OCI-LY3 (cell line): ENCODE results near the gene PLSCR1.
"Not testable (repeated sequence)": the region's sequence is repeated elsewhere in the genome, so short reads cannot be mapped to it uniquely, and the experiment has no call there.

Experiments used
- H2AFZ ChIP-seq: fragments of 200-600, 300-600 bp; shearing (Covaris generic); 2 replicates; pipeline ENCODE4 v1.6.0; 2014; ENCODE audit warnings: antibody characterized with exemption, low read depth, low read length
- H3K27ac ChIP-seq: fragments of 200-600, 300-600 bp; sonication (generic); 2 replicates; pipeline ENCODE4 v1.5.1; 2014; ENCODE audit warnings: mild to moderate bottlenecking, low read length, moderate library complexity, mixed read lengths
- H3K27me3 ChIP-seq: fragments of 200-600, 300-600 bp; sonication (generic); 2 replicates; pipeline ENCODE4 v1.6.1; 2014; ENCODE audit warnings: low read depth, low read length, mixed read lengths
- H3K36me3 ChIP-seq: fragments of 200-600, 300-600 bp; sonication (generic); replicated peaks from 2 replicates; pipeline ENCODE3; 2014; ENCODE audit warnings: low read depth, low read length, mixed read lengths
- H3K4me1 ChIP-seq: fragments of 300-600, 200-600 bp; sonication (generic); 2 replicates; pipeline ENCODE4 v1.6.1; 2014; ENCODE audit warnings: low read length, mixed read lengths
- H3K4me2 ChIP-seq: fragments of 200-600, 300-600 bp; sonication (generic); 2 replicates; pipeline ENCODE4 v1.6.1; 2014; ENCODE audit warnings: low read length, mixed read lengths
- H3K4me3 ChIP-seq: fragments of 300-600, 200-600 bp; sonication (generic); 2 replicates; pipeline ENCODE4 v1.5.1; 2014; ENCODE audit warnings: antibody characterized with exemption, mild to moderate bottlenecking, low read length, moderate library complexity
- H3K79me2 ChIP-seq: fragments of 300-600, 200-600 bp; shearing (Covaris generic); 2 replicates; pipeline ENCODE4 v1.6.1; 2014; ENCODE audit warnings: mild to moderate bottlenecking, low read length, mixed read lengths
- H3K9ac ChIP-seq: fragments of 300-600, 200-600 bp; shearing (Covaris generic); 2 replicates; pipeline ENCODE4 v1.6.0; 2014; ENCODE audit warnings: mild to moderate bottlenecking, low read length, moderate library complexity
- H3K9me3 ChIP-seq: fragments of 200-600, 300-600 bp; shearing (Covaris generic); 2 replicates; pipeline ENCODE4 v1.6.1; 2014; ENCODE audit warnings: low read length, mixed read lengths; ENCODE audit not compliant: insufficient read depth
- H4K20me1 ChIP-seq: fragments of 200-600, 300-600 bp; sonication (generic); 2 replicates; pipeline ENCODE4 v1.6.1; 2016; ENCODE audit warnings: low read length, mixed read lengths; ENCODE audit not compliant: insufficient read depth
- CTCF ChIP-seq: fragments of 200-600, 300-600 bp; sonication (generic); IDR thresholded peaks from 2 replicates; pipeline ENCODE4 v1.5.1; 2014; ENCODE audit warnings: antibody characterized with exemption, low read length, low read depth
- EZH2phosphoT487 ChIP-seq: fragments of 200-600 bp; shearing (Covaris generic); IDR thresholded peaks from 2 replicates; pipeline ENCODE4 v1.6.1; 2018; ENCODE audit warnings: antibody characterized with exemption, mixed run types, low read depth

Gene PLSCR1

GRCh38 chr3:146530609-146531008, 13.8 kb downstream of the PLSCR1 start:
- H3K4me2 ChIP-seq, result no peak overlapping the region
- H3K36me3 ChIP-seq, result peaks cover 15% of the 10 kb centered on the region
- H3K9me3 ChIP-seq, result no peaks in the 10 kb centered on the region
- H3K27ac ChIP-seq, result no peak overlapping the region
- H3K9ac ChIP-seq, result no peak overlapping the region
- no peak overlapping the region for H2AFZ ChIP-seq
- H3K79me2 ChIP-seq, result no peaks in the 10 kb centered on the region
- no peaks in the 10 kb centered on the region for H4K20me1 ChIP-seq
- H3K4me1 ChIP-seq, result no peaks in the 10 kb centered on the region
- TF ChIP-seq CTCF, result no peak
- no peak for TF ChIP-seq EZH2phosphoT487
- H3K27me3 ChIP-seq, result no peaks in the 10 kb centered on the region
- H3K4me3 ChIP-seq, result no peak overlapping the region

GRCh38 chr3:146529021-146529420, 15.4 kb downstream of the PLSCR1 start:
- no peaks in the 10 kb centered on the region for H4K20me1 ChIP-seq
- no peak overlapping the region for H3K27ac ChIP-seq
- TF ChIP-seq CTCF (no peak), EZH2phosphoT487 (no peak)
- no peaks in the 10 kb centered on the region for H3K4me1 ChIP-seq
- peaks cover 15% of the 10 kb centered on the region for H3K36me3 ChIP-seq
- H3K9me3 ChIP-seq, result no peaks in the 10 kb centered on the region
- no peak overlapping the region for H3K4me2 ChIP-seq
- no peaks in the 10 kb centered on the region for H3K27me3 ChIP-seq
- no peak overlapping the region for H3K9ac ChIP-seq
- no peak overlapping the region for H2AFZ ChIP-seq
- H3K79me2 ChIP-seq, result no peaks in the 10 kb centered on the region
- no peak overlapping the region for H3K4me3 ChIP-seq

GRCh38 chr3:146524961-146525360, 19.4 kb downstream of the PLSCR1 start:
- Histone ChIP-seq H4K20me1 (no peaks in the 10 kb centered on the region), H3K4me2 (no peak overlapping the region), H3K79me2 (no peaks in the 10 kb centered on the region), H2AFZ (no peak overlapping the region), H3K4me3 (no peak overlapping the region), H3K9me3 (no peaks in the 10 kb centered on the region), H3K36me3 (peaks cover 16% of the 10 kb centered on the region), H3K27ac (no peak overlapping the region), H3K9ac (no peak overlapping the region), H3K27me3 (no peaks in the 10 kb centered on the region), H3K4me1 (no peaks in the 10 kb centered on the region)
- TF ChIP-seq CTCF (no peak), EZH2phosphoT487 (no peak)

GRCh38 chr3:146523531-146523930, 20.9 kb downstream of the PLSCR1 start:
- Histone ChIP-seq H3K4me3 (no peak overlapping the region), H3K79me2 (no peaks in the 10 kb centered on the region), H3K27me3 (no peaks in the 10 kb centered on the region), H3K9ac (no peak overlapping the region), H2AFZ (no peak overlapping the region), H3K27ac (no peak overlapping the region), H3K4me1 (no peaks in the 10 kb centered on the region), H3K36me3 (peaks cover 16% of the 10 kb centered on the region), H3K4me2 (no peak overlapping the region), H4K20me1 (no peaks in the 10 kb centered on the region), H3K9me3 (no peaks in the 10 kb centered on the region)
- TF ChIP-seq CTCF (no peak), EZH2phosphoT487 (no peak)

- H3K36me3 ChIP-seq, result peaks cover 14% of the 10 kb centered on the region
- H3K4me3 ChIP-seq, H4K20me1 ChIP-seq, H3K27ac ChIP-seq, H3K79me2 ChIP-seq, H3K27me3 ChIP-seq, H2AFZ ChIP-seq, H3K4me1 ChIP-seq, H3K9me3 ChIP-seq, H3K9ac ChIP-seq, H3K4me2 ChIP-seq: not testable (repeated sequence)
Observed at GRCh38 chr3:146522174-146523158, 21.9 kb downstream of the PLSCR1 start.
